Thoracic aorta (tissue), 2 donors: ENCODE measurements around the gene PARVA. TPM values are rescaled to one million over a fixed set of nuclear protein-coding genes. Genes with fewer than 3 reads are reported as not detected.

Source experiments
- ATAC-seq: fragments of 150-250 bp; one replicate; pipeline ENCODE4 v1.8.0; 2017; ENCODE audit warnings: low read depth; ENCODE audit not compliant: insufficient number of reproducible peaks, low FRiP score
- DNase-seq: peaks from one replicate; pipeline ENCODE4 v3.0.0-alpha.2; 2020; ENCODE audit warnings: low spot score
- H3K27ac ChIP-seq, 2 donors: fragments of 200-600 bp; sonication (generic); 1 replicate in 1 of 2; 2 replicates in 1 of 2; pipeline ENCODE4 v1.5.1; 2016; ENCODE audit warnings: mild to moderate bottlenecking in 2 of 2, moderate library complexity in 2 of 2
- H3K27me3 ChIP-seq: fragments of 200-600 bp; sonication (generic); replicated peaks from 2 replicates; pipeline ENCODE4 v1.6.0; 2016; ENCODE audit warnings: mild to moderate bottlenecking; ENCODE audit not compliant: insufficient read depth
- H3K36me3 ChIP-seq: fragments of 200-600 bp; sonication (generic); one replicate; pipeline ENCODE4 v1.5.1; 2016
- H3K4me1 ChIP-seq, 2 donors: fragments of 200-600 bp; sonication (generic); 1 replicate in 1 of 2; 2 replicates in 1 of 2; pipeline versions ENCODE4 v1.5.1 to v1.6.0; 2016; ENCODE audit warnings: low read depth in 2 of 2, mild to moderate bottlenecking in 1 of 2; ENCODE audit not compliant: control insufficient read depth in 1 of 2
- H3K4me3 ChIP-seq: fragments of 200-600 bp; sonication (generic); 2 replicates; pipeline ENCODE4 v1.5.1; 2016; ENCODE audit warnings: mild to moderate bottlenecking
- H3K9me3 ChIP-seq: fragments of 200-600 bp; sonication (generic); 2 replicates; pipeline ENCODE4 v1.5.1; 2016
- total RNA-seq, 2 donors: library from RNA; depleted of rRNA; stranded (reverse); fragments of >200 nt; gene quantifications; one replicate each; pipeline versions ENCODE4 v1.1.0 to v1.2.3, GENCODE V29; 2016
- TF ChIP-seq, protein P1 (sequence below): fragments of 200-600 bp; sonication (generic); IDR thresholded peaks from one replicate; pipeline ENCODE4 v1.5.1; 2019; ENCODE audit warnings: antibody characterized with exemption

Gene PARVA
- total RNA-seq, 2 donors from 2014 or later, result 96.7 to 99.7 TPM

DNA sequence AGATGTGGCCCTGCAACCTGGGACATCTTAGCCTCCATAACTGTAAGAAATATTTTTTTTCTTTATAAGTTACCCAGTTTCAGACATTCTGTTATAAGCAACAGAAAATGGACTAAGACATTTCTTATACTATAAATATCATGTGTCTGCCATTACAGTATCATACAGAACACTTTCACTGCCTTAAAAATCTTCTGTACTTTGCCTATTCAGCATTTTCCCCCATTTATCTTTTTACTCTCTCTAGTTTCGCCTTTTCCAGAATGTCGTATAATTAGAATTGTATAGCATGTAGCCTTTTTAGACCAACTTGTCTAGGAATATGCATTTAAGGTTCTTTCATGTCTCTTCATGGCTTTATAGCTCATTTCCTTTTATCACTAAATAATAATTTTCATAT is 88.0 kb downstream of the PARVA start:
- Histone ChIP-seq H3K27ac (no peak overlapping the region), H3K27me3 (no peaks in the 10 kb centered on the region), H3K9me3 (no peaks in the 10 kb centered on the region), H3K36me3 (no peaks in the 10 kb centered on the region), H3K4me1 (peaks cover 18 to 30% of the 10 kb centered on the region in 2 donors), H3K4me3 (no peak overlapping the region)
- no peak for ATAC-seq
- TF ChIP-seq, protein P1, sequence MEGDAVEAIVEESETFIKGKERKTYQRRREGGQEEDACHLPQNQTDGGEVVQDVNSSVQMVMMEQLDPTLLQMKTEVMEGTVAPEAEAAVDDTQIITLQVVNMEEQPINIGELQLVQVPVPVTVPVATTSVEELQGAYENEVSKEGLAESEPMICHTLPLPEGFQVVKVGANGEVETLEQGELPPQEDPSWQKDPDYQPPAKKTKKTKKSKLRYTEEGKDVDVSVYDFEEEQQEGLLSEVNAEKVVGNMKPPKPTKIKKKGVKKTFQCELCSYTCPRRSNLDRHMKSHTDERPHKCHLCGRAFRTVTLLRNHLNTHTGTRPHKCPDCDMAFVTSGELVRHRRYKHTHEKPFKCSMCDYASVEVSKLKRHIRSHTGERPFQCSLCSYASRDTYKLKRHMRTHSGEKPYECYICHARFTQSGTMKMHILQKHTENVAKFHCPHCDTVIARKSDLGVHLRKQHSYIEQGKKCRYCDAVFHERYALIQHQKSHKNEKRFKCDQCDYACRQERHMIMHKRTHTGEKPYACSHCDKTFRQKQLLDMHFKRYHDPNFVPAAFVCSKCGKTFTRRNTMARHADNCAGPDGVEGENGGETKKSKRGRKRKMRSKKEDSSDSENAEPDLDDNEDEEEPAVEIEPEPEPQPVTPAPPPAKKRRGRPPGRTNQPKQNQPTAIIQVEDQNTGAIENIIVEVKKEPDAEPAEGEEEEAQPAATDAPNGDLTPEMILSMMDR, result no peak
- DNase-seq, result no peak

DNA sequence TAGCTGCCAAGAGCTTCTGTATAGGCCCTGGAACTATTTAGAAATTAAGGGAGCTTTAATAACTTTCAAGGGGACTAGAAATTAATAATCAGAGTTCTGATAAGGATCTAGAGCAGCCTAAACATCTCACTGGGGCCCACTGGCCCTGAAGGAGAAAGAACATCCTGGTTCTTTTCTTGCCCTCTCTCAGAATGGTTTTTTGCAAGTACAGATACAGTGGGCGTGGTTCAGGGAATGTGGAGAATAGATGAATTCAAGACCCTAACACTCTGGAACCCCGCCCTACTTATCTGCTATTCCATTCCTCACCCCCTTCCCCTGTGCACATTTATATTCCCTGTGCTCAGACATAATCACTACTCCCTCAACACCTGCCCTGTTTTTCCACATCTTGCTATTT is 90.2 kb downstream of the PARVA start:
- no peak overlapping the region for H3K4me3 ChIP-seq
- H3K4me1 ChIP-seq, result peaks cover 18 to 29% of the 10 kb centered on the region in 2 donors
- ATAC-seq, result no peak
- no peak for DNase-seq
- H3K27ac ChIP-seq, result no peak overlapping the region
- TF ChIP-seq, protein P1, result no peak
- no peaks in the 10 kb centered on the region for H3K27me3 ChIP-seq
- H3K9me3 ChIP-seq, result no peaks in the 10 kb centered on the region
- no peaks in the 10 kb centered on the region for H3K36me3 ChIP-seq

DNA sequence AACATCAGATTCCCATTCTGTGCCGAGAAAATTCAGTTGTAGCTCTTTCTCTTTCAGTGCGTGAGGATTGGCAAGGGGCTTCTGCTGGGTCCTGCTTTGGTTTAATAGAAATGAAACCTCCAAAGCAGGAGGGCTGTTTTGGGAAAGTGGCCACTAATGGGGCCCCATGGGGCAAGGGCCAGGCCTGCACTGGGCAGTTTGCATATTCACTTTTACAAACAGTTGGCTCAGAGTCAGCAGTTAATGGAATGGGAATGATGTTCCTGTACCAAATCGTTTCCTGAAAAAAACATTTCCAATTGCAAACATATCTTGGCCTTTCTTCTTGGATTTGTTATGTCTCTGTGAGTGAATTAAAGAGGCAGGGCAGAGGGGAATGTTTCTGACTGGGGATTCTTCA is 92.1 kb downstream of the PARVA start:
- ATAC-seq, result no peak
- H3K27me3 ChIP-seq, result no peaks in the 10 kb centered on the region
- peaks cover 8% of the 10 kb centered on the region for H3K36me3 ChIP-seq
- no peaks in the 10 kb centered on the region for H3K9me3 ChIP-seq
- DNase-seq, result no peak
- H3K4me3 ChIP-seq, result peak overlapping the region; percentile 49
- TF ChIP-seq, protein P1, result no peak
- H3K4me1 ChIP-seq, result peaks cover 23 to 35% of the 10 kb centered on the region in 2 donors
- H3K27ac ChIP-seq, result peak overlapping the region in 1 of 2 donors; percentile 32

DNA sequence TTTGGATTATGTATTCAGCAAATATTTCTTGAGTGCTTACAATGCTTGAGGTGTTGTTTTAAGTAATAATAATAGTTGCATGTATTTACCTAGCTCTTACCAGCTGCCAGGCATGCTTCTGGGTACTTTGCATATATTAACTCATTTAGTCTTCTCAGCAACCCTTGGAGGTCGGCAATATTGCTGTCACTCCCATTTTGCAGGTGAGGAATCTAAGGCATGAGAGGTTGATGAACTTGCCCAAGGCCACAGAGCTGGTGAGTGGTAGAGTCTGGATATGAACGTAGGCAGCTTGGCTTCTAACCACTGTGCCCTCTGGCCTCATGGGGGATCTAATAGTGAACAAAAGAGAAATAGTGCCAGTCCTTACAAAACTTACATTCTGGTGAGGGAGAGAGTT is 92.9 kb downstream of the PARVA start:
- H3K4me3 ChIP-seq, result no peak overlapping the region
- TF ChIP-seq, protein P1, result no peak
- DNase-seq (no peak), ATAC-seq (no peak)
- peaks cover 13% of the 10 kb centered on the region for H3K36me3 ChIP-seq
- no peaks in the 10 kb centered on the region for H3K27me3 ChIP-seq
- H3K4me1 ChIP-seq, result peaks cover 23 to 35% of the 10 kb centered on the region in 2 donors
- no peaks in the 10 kb centered on the region for H3K9me3 ChIP-seq
- H3K27ac ChIP-seq, result no peak overlapping the region

DNA sequence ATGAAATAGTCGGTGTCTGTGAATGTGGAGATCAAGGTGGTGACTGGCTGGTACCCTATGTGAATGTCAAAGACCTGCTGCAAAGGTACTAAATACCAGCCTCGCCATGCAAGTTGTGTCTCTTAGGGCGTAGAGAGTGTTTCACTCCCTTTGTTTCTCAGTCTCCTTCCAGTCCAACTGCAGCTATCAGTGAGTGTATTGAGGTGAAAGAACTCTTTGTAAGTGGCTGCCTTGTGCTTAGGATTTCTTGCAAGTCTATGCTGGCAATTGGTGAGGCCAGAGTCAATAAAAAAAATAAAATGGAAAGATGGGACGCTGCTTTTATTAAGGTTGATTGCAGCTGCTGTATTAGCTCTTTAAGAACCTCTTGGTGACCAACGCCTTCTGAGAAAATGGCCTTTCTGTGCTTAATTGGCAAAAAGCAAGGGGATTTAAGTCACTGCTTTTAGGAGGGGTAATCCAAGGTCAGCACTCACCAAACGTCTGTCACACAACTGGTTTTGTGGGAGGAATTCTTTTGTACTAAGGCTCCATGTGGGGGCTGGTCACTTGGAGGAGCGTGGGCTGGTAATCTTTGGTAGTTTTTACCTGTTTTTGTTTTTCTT is 95.1 kb downstream of the PARVA start:
- TF ChIP-seq, protein P1, result no peak
- no peak overlapping the region for H3K27ac ChIP-seq
- H3K4me3 ChIP-seq, result no peak overlapping the region
- no peaks in the 10 kb centered on the region for H3K9me3 ChIP-seq
- peaks cover 27% of the 10 kb centered on the region for H3K36me3 ChIP-seq
- DNase-seq, result no peak
- H3K27me3 ChIP-seq, result no peaks in the 10 kb centered on the region
- no peak for ATAC-seq
- peaks cover 23 to 35% of the 10 kb centered on the region in 2 donors for H3K4me1 ChIP-seq
